ENCODE measurements around the gene PSMG2. TPM values are rescaled to one million over a fixed set of nuclear protein-coding genes. Genes with fewer than 3 reads are reported as not detected.
A peak's percentile ranks its signal among the peaks of the same experiment; 100 is the strongest.

Gene PSMG2
- total and polyA plus RNA-seq, 2 of the 13 experiments (the other 11 are each of a cell fraction or from before 2014, with no cell fraction given): 53.4 to 94.8 TPM

GRCh38 chr18:12766986-12767433 lies 64.2 kb downstream of the PSMG2 start (continued):
- TF ChIP-seq MLXIP (CRISPR knock-in tag; IDR thresholded peaks at IDR 0.05; ENCODE audit: borderline replicate concordance): no peak
- TF ChIP-seq ZNF407 (CRISPR knock-in tag; IDR thresholded peaks at IDR 0.05; ENCODE audit: not compliant biosample characterization): no peak
- TF ChIP-seq, protein P1, sequence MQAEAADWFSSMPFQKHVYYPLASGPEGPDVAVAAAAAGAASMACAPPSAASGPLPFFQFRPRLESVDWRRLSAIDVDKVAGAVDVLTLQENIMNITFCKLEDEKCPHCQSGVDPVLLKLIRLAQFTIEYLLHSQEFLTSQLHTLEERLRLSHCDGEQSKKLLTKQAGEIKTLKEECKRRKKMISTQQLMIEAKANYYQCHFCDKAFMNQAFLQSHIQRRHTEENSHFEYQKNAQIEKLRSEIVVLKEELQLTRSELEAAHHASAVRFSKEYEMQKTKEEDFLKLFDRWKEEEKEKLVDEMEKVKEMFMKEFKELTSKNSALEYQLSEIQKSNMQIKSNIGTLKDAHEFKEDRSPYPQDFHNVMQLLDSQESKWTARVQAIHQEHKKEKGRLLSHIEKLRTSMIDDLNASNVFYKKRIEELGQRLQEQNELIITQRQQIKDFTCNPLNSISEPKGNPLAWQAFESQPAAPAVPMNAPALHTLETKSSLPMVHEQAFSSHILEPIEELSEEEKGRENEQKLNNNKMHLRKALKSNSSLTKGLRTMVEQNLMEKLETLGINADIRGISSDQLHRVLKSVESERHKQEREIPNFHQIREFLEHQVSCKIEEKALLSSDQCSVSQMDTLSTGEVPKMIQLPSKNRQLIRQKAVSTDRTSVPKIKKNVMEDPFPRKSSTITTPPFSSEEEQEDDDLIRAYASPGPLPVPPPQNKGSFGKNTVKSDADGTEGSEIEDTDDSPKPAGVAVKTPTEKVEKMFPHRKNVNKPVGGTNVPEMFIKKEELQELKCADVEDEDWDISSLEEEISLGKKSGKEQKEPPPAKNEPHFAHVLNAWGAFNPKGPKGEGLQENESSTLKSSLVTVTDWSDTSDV (CRISPR knock-in tag; IDR thresholded peaks at IDR 0.05): peak; percentile 61; the same call in 1 of the 2 replicates
- no peak for TF ChIP-seq TBP (CRISPR knock-in tag; IDR thresholded peaks at IDR 0.05)
- TF ChIP-seq SOX5 (CRISPR knock-in tag; IDR thresholded peaks at IDR 0.05; ENCODE audit: borderline replicate concordance): peak; percentile 55; the same call in 1 of the 2 replicates
- peak; percentile 56; the same call in 1 of the 2 replicates for TF ChIP-seq MIXL1 (CRISPR knock-in tag; IDR thresholded peaks at IDR 0.05)
- TF ChIP-seq BHLHE40 (IDR thresholded peaks at IDR 0.05; ENCODE audit: low read length): peak; percentile 42
- TF ChIP-seq, protein P2, sequence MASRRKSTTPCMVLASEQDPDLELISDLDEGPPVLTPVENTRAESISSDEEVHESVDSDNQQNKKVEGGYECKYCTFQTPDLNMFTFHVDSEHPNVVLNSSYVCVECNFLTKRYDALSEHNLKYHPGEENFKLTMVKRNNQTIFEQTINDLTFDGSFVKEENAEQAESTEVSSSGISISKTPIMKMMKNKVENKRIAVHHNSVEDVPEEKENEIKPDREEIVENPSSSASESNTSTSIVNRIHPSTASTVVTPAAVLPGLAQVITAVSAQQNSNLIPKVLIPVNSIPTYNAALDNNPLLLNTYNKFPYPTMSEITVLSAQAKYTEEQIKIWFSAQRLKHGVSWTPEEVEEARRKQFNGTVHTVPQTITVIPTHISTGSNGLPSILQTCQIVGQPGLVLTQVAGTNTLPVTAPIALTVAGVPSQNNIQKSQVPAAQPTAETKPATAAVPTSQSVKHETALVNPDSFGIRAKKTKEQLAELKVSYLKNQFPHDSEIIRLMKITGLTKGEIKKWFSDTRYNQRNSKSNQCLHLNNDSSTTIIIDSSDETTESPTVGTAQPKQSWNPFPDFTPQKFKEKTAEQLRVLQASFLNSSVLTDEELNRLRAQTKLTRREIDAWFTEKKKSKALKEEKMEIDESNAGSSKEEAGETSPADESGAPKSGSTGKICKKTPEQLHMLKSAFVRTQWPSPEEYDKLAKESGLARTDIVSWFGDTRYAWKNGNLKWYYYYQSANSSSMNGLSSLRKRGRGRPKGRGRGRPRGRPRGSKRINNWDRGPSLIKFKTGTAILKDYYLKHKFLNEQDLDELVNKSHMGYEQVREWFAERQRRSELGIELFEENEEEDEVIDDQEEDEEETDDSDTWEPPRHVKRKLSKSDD (CRISPR knock-in tag; IDR thresholded peaks at IDR 0.05; ENCODE audit: low read depth): no peak
- TF ChIP-seq KDM4B (CRISPR knock-in tag; IDR thresholded peaks at IDR 0.05): 0 out of 2 replicates have a peak, but pooled peaks have one; percentile 41
- TF ChIP-seq, protein P3, sequence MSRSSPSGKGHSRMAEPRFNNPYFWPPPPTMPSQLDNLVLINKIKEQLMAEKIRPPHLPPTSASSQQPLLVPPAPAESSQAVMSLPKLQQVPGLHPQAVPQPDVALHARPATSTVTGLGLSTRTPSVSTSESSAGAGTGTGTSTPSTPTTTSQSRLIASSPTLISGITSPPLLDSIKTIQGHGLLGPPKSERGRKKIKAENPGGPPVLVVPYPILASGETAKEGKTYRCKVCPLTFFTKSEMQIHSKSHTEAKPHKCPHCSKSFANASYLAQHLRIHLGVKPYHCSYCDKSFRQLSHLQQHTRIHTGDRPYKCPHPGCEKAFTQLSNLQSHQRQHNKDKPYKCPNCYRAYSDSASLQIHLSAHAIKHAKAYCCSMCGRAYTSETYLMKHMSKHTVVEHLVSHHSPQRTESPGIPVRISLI (CRISPR knock-in tag; IDR thresholded peaks at IDR 0.05; ENCODE audit: borderline replicate concordance): peak; percentile 23; the same call in 1 of the 2 replicates
- TF ChIP-seq ZMYM3 (CRISPR knock-in tag; IDR thresholded peaks at IDR 0.05): no peak

Data from HepG2 (cell line).